Measurements from ENCODE around the gene ERO1A. TPM values are rescaled to one million over a fixed set of nuclear protein-coding genes. Genes with fewer than 3 reads are reported as not detected.

ERO1A gene
- total RNA-seq, 4 donors from 2014 or later, result 35.5 to 42.7 (median 37.9) TPM

GRCh38 chr14:52724360-52724644, 28.9 kb upstream of the ERO1A start:
- Histone ChIP-seq H3K36me3 (peaks cover 39 to 92% (median 79%) of the 10 kb centered on the region in 4 donors), H3K4me1 (peaks cover 0 to 7% (median under 1%) of the 10 kb centered on the region in 4 donors), H3K27ac (replicated peaks in 1 of 4) (no peak overlapping the region), H3K4me3 (no peak overlapping the region), H3K27me3 (no peaks in the 10 kb centered on the region), H3K9me3 (no peaks in the 10 kb centered on the region)
- intact Hi-C loops (cut with DNase I), result no loop called here
- TF ChIP-seq POLR2A (IDR thresholded peaks at IDR 0.05; ENCODE audit: low read depth), result no peak
- TF ChIP-seq EP300 (IDR thresholded peaks at IDR 0.05), result no peak
- no peak for TF ChIP-seq POLR2AphosphoS5 (IDR thresholded peaks at IDR 0.05)
- TF ChIP-seq CTCF (IDR thresholded peaks at IDR 0.05), result no peak
- DNase-seq (ENCODE audit: extremely low spot score), result no peak

- 99% methylated on average over 4 of the region's 4 CpGs for WGBS
- no peak for DNase-seq (ENCODE audit: extremely low spot score)
- Histone ChIP-seq H3K9me3 (no peaks in the 10 kb centered on the region), H3K36me3 (peaks cover 42 to 96% (median 84%) of the 10 kb centered on the region in 4 donors), H3K27ac (replicated peaks in 1 of 4) (no peak overlapping the region), H3K27me3 (no peaks in the 10 kb centered on the region), H3K4me1 (peaks cover 0 to 7% (median 0%) of the 10 kb centered on the region in 4 donors), H3K4me3 (no peak overlapping the region)
- TF ChIP-seq POLR2AphosphoS5 (IDR thresholded peaks at IDR 0.05), result no peak
- no peak for TF ChIP-seq POLR2A (IDR thresholded peaks at IDR 0.05; ENCODE audit: low read depth)
- no peak for TF ChIP-seq CTCF (IDR thresholded peaks at IDR 0.05)
- TF ChIP-seq EP300 (IDR thresholded peaks at IDR 0.05), result no peak
- intact Hi-C loops (cut with DNase I), result no loop called here
Observed at GRCh38 chr14:52723514-52724359, 28.4 kb upstream of the ERO1A start.

- intact Hi-C loops (cut with DNase I), result no loop called here
- no peaks in the 10 kb centered on the region for H3K27me3 ChIP-seq
- peaks cover 60 to 96% (median 86%) of the 10 kb centered on the region in 4 donors for H3K36me3 ChIP-seq
- H3K27ac ChIP-seq (replicated peaks in 1 of 4), result no peak overlapping the region
- WGBS, result 81% methylated on average over 6 of the region's 6 CpGs
- TF ChIP-seq POLR2AphosphoS5 (IDR thresholded peaks at IDR 0.05), result no peak
- no peak for TF ChIP-seq POLR2A (IDR thresholded peaks at IDR 0.05; ENCODE audit: low read depth)
- TF ChIP-seq CTCF (IDR thresholded peaks at IDR 0.05), result no peak
- no peak for TF ChIP-seq EP300 (IDR thresholded peaks at IDR 0.05)
- DNase-seq (ENCODE audit: extremely low spot score), result no peak
- no peak overlapping the region for H3K4me3 ChIP-seq
- H3K4me1 ChIP-seq, result no peaks in the 10 kb centered on the region
- H3K9me3 ChIP-seq, result no peaks in the 10 kb centered on the region
Observed at GRCh38 chr14:52716155-52716554, 20.8 kb upstream of the ERO1A start.

GRCh38 chr14:52711666-52712065, 16.3 kb upstream of the ERO1A start:
- 48% methylated on average over 1 of the region's 1 CpG for WGBS
- Histone ChIP-seq H3K4me1 (peaks cover 14 to 24% (median 19%) of the 10 kb centered on the region in 4 donors), H3K36me3 (peaks cover 40 to 79% (median 65%) of the 10 kb centered on the region in 4 donors), H3K4me3 (no peak overlapping the region), H3K27me3 (no peaks in the 10 kb centered on the region), H3K27ac (replicated peaks in 1 of 4) (no peak overlapping the region), H3K9me3 (no peaks in the 10 kb centered on the region)
- TF ChIP-seq CTCF (IDR thresholded peaks at IDR 0.05) (no peak), POLR2AphosphoS5 (IDR thresholded peaks at IDR 0.05) (no peak), POLR2A (IDR thresholded peaks at IDR 0.05; ENCODE audit: low read depth) (no peak), EP300 (IDR thresholded peaks at IDR 0.05) (no peak)
- intact Hi-C loops (cut with DNase I), result no loop called here
- no peak for DNase-seq (ENCODE audit: extremely low spot score)

Measured in esophagus muscularis mucosa (tissue), 4 donors.